Right ventricle myocardium superior (tissue), 1 donor: ENCODE data around the gene ZNF180. TPM values are rescaled to one million over a fixed set of nuclear protein-coding genes. Genes with fewer than 3 reads are reported as not detected.
A peak's percentile ranks its signal among the peaks of the same experiment; 100 is the strongest.
"Not testable (repeated sequence)": the region's sequence is repeated elsewhere in the genome, so short reads cannot be mapped to it uniquely, and the experiment has no call there.

Experiments
- ATAC-seq: fragments of 200-7000 bp; cut with Tn5 transposase; one replicate; pipeline ENCODE4 v1.9.1; 2020; ENCODE audit warnings: mild to moderate bottlenecking; ENCODE audit not compliant: poor library complexity
- DNase-seq: peaks from one replicate; pipeline ENCODE4 v3.0.0-alpha.2; 2020
- intact Hi-C: fragments of 100-400 bp; cut with DNase I; formaldehyde crosslinking; loops from one replicate; pipeline ENCODE4 v1.11.2; 2022
- long read RNA-seq: library from polyadenylated mRNA; unstranded; transcript quantifications from one replicate; pipeline ENCODE4 v2.0.0, GENCODE V29; 2021
- total RNA-seq: library from RNA; stranded (reverse); fragmentation: NEBNext Ultra II Directional; extraction: Animal tissue kit (Norgen Biotek cat#: 25700); gene quantifications from one replicate; pipeline ENCODE4 v1.2.1, GENCODE V29; 2021
- donor health status: DM: no; HTN: yes; CAD: no; lungs with severe emphysema.

The ZNF180 gene
- 4.6 TPM for total RNA-seq
- long read RNA-seq, partial matches to known transcripts, result 0 of 6 reads
- long read RNA-seq, other reads (novel, unspliced or antisense), result 3 of 6 reads

GRCh38 chr19:44499962-44500949, at the start of gene ZNF180:
TSS of gene ZNF180 (minus strand) at chr19:44500522. CDS start at chr19:44497334, 3,188 bp downstream.
- ATAC-seq (peak; percentile 99), DNase-seq (peak; percentile 98)
- intact Hi-C loops, result no loop called here

DNA sequence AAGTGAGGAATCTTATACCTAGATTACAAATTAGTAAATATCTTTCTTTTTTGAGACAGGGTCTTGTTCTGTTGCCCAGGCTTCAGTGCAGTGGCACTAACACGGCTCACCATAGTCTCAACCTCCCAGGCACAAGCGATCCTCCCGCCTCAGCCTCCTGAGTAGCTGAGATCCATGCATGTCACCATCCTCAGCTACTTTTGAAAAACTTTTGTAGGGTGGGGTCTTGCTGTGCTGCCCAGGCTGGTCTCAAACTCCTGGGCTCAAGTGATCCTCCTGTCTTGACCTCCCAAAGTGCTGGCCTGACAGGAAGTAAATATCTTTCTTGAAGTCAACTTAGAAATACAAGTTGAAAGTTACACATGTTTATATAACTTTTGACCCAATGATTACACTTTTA, 49.2 kb upstream of the ZNF180 start:
- intact Hi-C loops, result no loop called here
- ATAC-seq, result no peak
- no peak for DNase-seq

DNA sequence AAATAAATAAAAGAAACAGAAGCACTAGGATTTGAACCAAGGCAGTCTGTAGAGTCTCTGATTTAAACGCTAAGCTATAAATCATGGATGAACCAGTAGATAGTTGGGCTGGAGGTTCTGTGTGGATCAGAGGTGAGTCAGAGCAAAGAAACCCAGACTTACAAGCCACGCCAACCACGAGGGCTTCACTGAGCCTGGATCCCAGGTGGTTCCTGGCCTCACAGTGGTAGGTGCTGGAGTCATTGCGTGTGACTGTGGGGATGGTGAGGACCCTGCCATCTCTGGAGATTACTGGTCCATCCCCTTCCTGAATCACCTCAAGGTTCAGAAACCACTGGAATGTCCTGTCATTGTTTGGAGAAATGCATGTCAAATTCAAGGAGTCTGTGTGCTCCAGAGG, 48.4 kb upstream of the ZNF180 start:
- intact Hi-C loops, result no loop called here
- DNase-seq (no peak), ATAC-seq (no peak)

DNA sequence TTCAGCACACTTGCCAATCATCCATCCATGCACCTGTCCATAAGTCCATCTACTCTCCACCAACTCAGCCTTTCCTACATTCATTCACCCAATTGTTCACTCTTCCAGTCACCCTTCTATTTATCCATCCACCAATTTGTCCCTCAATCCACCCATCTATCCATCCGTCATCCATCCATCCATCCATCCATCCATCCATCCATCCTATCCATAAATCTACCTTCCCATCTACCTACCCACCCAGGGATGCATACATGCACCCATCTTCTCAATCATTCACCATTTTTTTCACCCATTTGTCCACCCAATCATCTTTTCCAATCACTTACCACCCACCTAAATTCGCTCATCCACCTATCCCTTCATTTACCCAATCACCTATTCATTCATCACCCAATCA, 43.7 kb upstream of the ZNF180 start:
- intact Hi-C loops, result no loop called here

DNA sequence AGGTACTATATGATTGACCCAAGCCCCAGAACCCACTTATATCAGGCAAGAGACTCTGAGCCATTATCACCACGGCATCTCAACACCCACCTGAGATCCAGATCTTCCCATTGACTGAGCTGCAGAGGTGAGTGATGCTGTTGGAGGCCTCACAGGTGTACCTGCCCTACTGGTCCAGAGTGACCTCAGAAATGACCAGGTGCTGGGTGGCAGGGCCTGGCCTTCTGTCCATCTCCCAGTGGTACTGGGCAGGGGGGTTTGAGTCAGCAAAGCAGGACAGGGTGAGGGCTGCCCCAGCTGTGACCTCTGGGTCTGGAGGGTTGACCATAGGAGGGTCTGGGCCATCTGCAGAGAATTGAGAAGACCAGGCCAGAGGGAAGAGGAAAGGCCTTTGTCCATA, 42.3 kb upstream of the ZNF180 start:
- ATAC-seq (no peak), DNase-seq (no peak)
- intact Hi-C loops, result no loop called here

More for the DNA sequence above, 43.7 kb upstream of the ZNF180 start:
- DNase-seq (no peak), ATAC-seq (no peak)

DNA sequence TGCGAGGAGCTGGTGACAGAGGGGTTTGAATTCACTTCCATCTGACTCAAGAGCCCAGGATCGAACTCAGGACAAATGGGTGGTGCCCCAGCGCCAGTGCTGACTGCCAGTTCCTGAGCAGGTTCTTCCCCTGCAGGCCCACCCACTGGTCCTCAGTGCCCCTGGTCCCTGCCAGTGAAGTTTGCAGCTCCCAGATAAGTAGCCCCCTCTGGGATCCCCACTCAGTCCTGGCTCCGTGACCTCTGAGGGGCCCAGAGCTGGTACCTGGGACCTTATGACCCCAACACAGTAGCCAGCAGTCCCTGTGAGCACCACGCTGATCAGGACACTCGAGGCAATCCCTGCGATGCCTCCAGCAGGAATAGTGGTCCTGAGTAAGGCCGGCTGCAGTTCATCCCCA, 40.4 kb upstream of the ZNF180 start:
- intact Hi-C loops, result no loop called here
- no peak for ATAC-seq

GRCh38 chr19:44539991-44540390, 39.7 kb upstream of the ZNF180 start:
- DNase-seq (no peak), ATAC-seq (no peak)
- intact Hi-C loops, result no loop called here

More for the DNA sequence above, 40.4 kb upstream of the ZNF180 start:
- no peak for DNase-seq

DNA sequence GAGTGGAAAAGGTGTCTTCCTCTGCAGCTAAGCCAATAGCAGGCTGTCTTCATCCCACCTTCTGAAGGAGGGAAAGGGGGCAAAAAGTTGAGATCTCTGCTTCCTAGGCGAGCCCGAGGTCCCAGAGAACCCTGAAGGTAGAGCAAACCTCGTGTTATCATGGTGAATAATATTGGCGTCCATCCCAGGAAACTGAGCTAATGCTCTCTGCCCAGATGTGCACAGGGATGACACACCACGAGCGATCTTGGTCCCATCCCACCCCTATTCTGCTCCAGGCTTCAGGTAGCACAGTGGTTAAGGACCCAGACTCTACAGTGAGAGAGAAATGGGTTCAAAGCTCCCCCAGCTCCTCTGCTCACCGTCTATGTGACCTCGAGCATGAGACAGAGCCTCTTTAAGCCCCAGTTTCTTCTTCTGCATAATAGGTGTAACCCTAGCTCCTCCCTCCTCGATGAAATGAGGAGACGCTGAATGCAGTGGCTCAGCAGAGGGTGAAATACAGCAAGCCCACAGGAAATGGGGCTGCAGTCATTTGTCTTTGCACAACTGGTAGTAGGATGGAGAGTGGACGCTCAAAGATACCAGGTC, 39.0 kb upstream of the ZNF180 start:
- intact Hi-C loops, result no loop called here
- ATAC-seq (no peak), DNase-seq (no peak)

DNA sequence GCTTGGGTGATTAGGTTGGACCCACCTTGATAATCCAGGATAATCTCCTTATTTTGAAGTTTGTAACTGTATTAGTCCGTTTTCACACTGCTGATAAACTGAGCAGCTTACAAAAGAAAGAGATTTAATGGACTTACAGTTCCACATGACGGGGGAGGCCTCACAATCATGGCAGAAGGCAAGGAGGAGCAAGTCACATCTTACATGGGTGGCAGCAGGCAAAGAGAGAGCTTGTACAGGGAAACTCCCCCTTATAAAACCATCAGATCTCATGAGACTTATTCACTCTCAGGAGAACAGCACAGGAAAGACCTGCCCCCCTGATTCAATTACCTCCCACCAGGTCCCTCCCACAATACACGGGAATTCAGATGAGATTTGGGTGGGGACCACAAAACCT, 35.0 kb upstream of the ZNF180 start:
- intact Hi-C loops, ATAC-seq, DNase-seq: not testable (repeated sequence)

GRCh38 chr19:44532819-44533218, 32.5 kb upstream of the ZNF180 start:
- ATAC-seq (no peak), DNase-seq (no peak)
- intact Hi-C loops, result no loop called here

- DNase-seq (no peak), ATAC-seq (no peak)
- intact Hi-C loops, result no loop called here
These were observed 30.5 kb upstream of the ZNF180 start for GRCh38 chr19:44530777-44531176.

GRCh38 chr19:44529536-44529935, 29.2 kb upstream of the ZNF180 start, which contains the start of gene CEACAM20:
TSS of gene CEACAM20 (minus strand) at chr19:44529675. CDS start at chr19:44529509, 166 bp downstream.
- ATAC-seq, result no peak
- intact Hi-C loops, result no loop called here
- no peak for DNase-seq

DNA sequence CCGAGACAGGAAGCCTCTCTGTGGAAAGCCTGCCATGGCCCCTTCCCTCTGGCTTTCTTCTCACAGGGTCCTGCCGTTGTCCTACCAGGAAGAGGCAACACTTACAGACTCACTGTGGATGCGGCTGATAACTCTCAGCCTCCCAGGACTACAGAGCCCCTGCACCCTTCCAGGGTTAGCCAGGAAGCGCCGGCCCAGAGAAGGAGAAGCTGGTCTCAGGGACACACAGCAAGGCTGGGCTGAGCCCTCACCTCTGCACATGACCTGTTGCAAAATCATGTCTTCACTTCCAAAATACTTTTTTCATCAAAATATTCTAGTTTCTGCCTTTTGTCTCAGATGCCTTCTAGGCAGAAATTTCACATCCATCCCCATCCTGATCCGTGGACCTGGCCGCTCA, 27.2 kb upstream of the ZNF180 start:
- no peak for ATAC-seq
- no peak for DNase-seq
- intact Hi-C loops, result no loop called here

- intact Hi-C loops, result no loop called here
- ATAC-seq (no peak), DNase-seq (no peak)
These were observed 25.6 kb upstream of the ZNF180 start for GRCh38 chr19:44525721-44526430.

- DNase-seq, result no peak
- intact Hi-C loops, result no loop called here
- no peak for ATAC-seq
These were observed 21.0 kb upstream of the ZNF180 start for GRCh38 chr19:44521370-44521769.

DNA sequence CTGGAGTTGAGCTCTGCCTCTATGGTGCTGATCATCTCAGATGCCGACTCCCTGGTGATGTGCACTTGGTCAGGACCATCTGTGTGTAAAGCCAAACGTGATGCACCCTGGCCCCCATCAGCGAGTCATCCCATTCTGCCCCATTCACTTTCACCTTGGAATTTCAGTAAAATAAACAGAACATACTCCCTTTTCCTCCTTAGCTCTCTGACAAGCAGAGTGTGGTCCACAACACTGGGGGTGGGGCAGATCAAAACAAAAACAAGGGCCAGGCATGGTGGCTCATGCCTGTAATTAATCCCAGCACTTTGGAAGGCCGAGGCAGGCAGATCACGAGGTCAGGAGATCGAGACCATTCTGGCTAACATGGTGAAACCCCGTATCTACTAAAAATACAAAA, 16.8 kb upstream of the ZNF180 start:
- DNase-seq, result no peak
- intact Hi-C loops, result no loop called here
- no peak for ATAC-seq

GRCh38 chr19:44515907-44516306, 15.6 kb upstream of the ZNF180 start:
- ATAC-seq (no peak), DNase-seq (no peak)
- intact Hi-C loops, result no loop called here

DNA sequence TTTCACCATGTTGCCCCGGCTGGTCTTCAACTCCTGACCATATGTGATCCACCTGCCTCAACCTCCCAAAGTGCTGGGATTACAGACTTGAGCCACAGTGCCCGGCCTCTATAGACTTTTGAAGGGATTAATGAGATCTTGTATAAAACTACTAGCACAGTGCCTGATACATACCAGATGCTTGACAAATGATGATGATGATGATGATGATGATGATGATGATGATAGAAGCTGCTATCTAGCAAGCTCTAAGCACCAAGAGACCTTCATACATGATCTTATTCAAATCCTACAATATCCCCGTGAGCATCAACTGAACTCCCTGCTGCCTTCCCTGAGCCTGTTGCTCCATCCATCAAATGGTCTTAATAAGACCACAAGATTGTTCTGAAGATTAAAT, 14.7 kb upstream of the ZNF180 start:
- ATAC-seq (no peak), DNase-seq (no peak)
- intact Hi-C loops, result no loop called here
